ENCODE measurements around the gene ZRANB3.

ZRANB3 gene

DNA sequence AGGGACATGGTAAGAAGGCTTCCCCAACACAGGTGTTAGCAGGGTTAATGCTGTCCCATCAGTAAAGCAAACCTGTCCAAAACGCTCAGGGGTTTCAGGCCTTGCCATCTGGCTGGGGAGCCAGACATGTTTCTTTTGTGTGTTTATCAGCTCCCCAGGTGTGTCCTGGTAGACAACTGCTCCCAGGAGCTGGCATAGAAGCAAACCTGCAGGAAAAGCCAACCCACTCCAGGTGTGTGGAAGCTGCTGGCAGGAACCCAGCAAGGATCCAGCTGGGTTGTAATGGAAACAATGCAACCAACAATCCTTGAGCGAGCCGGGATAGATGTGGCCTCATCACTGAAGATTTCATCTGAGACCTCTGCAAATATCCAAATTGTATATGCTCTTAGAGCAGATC, 355.8 kb downstream of the ZRANB3 start:
- DNase-seq (ENCODE audit: low spot score): no peak

DNA sequence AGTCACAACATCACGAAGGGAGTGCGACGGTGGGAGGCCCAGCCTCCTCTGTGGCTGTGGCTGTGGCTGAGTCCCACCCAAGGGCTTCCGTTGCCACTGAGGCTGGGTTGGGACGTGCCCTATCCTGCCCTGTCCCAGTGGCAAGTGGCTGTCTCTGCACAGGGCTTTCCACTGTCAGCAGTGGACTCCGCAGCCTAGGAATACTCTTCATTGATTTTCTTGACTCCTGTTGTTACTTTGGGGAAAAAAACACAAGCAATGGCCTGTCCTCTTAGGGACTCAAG, 356.3 kb downstream of the ZRANB3 start:
- no peak for DNase-seq (ENCODE audit: low spot score)

DNA sequence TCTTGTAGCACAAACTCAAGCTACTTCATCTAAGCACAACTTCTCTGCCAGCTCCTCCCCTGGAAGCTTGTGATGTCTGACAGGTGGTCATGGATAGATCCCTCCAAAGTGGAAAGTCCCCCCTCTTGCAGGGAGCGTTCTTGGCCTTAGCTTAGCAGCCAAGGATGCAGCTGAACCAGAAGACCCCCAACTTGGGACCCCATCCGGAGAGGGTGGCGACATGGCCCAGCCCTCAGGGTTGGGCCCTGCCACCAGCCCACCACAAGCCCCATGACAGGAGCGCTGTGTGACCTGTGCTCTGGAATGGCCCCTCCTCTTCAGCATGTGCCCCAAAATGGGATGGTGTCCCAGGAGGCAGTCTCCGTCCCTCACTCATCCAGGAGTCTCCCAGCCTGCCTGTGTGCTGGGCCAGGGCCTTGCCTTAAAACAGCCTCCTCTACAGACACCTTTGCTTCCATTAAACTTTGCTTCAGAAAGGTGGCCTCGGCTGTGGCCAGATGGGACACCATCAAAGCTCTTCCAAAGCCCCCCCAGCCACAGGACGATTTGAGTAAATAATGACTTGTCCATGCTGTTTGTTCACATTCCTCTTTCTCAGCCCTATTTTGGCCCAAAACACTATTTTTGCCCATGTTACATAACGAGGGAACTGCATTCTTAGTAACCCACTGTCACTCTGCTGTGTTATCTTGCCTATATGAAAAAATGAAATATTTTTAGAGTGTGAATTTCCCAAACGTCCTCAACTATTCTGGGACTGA, 356.8 kb downstream of the ZRANB3 start:
- no peak for DNase-seq (ENCODE audit: low spot score)

GRCh38 chr2:135169900-135170753, 360.9 kb downstream of the ZRANB3 start:
- no peak for DNase-seq (ENCODE audit: low spot score)

DNA sequence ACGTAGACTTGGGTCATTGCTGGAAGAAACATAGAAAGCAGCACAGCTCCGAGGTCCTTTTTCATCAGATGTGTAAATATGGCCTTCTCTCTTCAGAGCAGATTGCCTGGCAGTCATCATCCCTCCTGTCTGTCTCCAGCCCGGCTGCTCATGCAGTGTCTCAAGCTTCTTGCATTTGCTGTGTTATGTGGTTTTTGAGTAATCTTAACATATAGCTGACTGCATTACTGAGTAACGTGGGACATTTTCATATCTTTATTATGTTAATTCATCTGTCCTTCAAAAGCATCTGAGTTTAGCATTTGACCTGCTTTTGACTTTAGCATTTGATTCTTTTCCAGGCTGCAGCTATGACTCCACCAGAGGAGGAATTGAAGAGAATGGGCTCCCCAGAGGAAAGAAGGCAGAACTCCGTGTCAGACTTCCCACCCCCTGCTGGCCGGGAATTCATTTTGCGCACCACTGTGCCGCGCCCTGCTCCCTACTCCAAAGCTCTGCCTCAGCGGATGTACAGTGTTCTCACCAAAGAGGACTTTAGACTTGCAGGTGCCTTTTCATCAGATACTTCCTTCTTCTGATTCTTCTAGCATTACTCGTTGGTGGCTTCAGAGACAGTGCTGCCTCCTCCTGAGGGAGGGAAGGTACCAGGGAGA, 362.7 kb downstream of the ZRANB3 start:
- no peak for DNase-seq (ENCODE audit: low spot score)

DNA sequence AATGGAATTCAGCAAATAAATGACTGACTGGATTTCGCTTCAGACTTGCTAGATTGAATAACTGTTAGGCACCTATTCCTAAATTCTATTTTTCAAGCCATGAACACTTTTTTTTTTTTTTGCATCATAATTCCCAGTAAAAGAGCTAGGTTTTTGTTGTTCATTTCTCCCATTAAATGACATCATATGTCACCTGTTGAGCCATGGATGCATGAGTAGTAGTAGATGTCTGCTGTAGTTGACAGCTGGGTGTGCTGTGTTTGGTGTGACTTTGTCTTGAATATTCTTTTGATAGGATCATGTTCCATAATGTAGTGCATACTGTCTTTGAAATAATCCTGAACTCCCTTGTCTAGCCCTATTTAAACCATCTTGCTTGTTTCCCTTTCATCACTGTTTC, 363.7 kb downstream of the ZRANB3 start:
- no peak for DNase-seq (ENCODE audit: low spot score)

DNA sequence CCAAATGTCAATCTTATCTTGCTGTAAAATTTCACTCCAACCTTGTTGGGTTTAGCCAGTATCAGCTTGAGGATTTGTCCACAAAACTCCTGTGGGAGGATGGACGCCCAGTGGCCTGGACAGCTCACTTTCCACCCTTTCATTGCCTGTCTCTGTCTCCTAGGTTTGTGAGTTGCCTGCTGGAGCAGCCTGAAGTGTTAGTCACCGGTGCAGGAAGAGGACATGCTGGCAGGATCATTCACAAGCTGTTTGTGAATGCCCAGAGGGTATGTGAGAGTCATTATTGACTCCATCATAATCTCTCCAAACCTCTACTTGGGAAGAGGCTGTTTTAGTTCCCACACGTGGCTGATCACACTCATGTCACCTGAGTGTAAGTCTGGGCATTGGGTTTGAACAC, 366.6 kb downstream of the ZRANB3 start:
- DNase-seq (ENCODE audit: low spot score): peak; percentile 54

DNA sequence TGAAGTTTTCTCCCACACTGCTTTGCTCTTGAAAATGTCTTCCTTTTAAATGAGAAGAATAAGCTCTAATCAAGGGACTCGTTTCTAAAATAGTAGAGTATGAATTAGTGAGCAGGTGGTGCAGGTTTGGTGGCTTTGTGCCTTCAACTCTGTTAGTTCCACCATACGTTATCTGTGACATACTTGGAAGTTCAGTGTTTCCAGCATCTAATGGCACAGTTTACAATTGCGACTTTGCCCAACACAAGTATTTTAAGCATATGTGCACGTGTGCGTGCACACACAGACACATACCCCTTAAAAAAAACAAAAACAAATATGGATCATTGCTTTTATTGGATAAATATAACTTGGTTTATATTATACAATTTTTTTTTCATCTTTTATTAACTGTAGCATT, 367.1 kb downstream of the ZRANB3 start:
- DNase-seq (ENCODE audit: low spot score): no peak

DNA sequence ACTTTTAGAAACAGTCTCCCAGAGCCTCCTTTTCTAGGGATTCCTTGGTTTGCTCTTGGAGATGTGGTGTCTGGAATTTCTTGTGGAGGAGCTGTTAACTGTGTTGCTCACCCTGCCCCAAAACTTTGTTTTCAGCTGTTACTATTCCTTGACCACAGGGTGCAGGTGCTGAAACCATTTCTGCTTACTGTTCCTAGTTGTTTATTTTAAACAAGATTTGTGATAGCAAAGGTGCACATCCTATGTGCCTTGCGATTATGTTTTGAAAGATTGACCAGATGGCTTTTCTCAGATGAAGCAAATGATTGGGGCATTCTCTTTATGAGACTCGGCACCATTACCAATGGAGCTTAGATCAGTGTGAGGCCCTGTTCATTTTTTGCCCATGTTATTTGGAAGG, 367.7 kb downstream of the ZRANB3 start:
- DNase-seq (ENCODE audit: low spot score): no peak

GRCh38 chr2:135162786-135163185, 368.2 kb downstream of the ZRANB3 start:
- DNase-seq (ENCODE audit: low spot score): no peak

- DNase-seq (ENCODE audit: low spot score): no peak
These were observed 368.6 kb downstream of the ZRANB3 start for GRCh38 chr2:135162377-135162776.

GRCh38 chr2:135159191-135159590, 371.8 kb downstream of the ZRANB3 start:
- no peak for DNase-seq (ENCODE audit: low spot score)

DNA sequence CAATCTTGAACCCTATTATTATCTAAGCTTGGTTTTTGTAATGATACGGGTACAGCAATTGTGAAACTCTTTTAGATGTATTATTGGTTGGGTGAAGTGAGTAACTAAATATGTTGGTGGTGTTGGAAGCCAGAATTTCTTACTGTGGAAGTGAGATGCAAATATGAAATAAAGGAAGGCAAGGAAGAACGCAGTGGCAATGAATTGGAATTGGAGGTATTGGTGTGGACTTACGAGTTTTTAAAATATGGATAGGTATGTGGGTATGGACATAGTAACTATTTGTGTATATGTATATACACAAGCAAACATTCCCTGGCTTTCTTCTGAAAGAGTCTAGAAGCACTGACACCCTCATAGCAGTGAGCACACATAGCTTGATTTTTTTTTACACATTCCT, 373.2 kb downstream of the ZRANB3 start:
- no peak for DNase-seq (ENCODE audit: low spot score)

DNA sequence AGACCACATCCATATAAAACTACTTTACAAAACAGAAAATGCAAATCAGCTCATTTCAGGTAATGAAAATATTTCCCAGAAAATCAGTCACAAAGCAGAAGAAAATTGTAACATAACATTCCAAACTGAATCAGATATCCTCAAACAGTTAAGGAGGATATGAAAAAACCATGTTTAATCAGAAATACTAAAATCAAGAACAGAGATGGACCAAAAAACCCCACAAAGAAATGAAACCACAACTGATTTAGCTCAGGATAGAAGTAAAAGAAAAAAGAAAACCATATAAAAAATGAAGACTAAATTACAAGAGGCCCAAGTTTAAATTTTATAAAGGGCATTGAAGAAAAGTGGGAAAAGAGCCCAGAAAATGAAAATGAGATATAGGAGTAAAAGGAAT, 376.1 kb downstream of the ZRANB3 start:
- DNase-seq (ENCODE audit: low spot score): no peak

- DNase-seq (ENCODE audit: low spot score): no peak
These were observed 378.7 kb downstream of the ZRANB3 start for GRCh38 chr2:135152361-135152760.

GRCh38 chr2:135151615-135152014, 379.4 kb downstream of the ZRANB3 start:
- no peak for DNase-seq (ENCODE audit: low spot score)

- DNase-seq (ENCODE audit: low spot score): no peak
These were observed 380.3 kb downstream of the ZRANB3 start for GRCh38 chr2:135150725-135151124.

- DNase-seq (ENCODE audit: low spot score): no peak
These were observed 381.8 kb downstream of the ZRANB3 start for GRCh38 chr2:135149251-135149650.

GRCh38 chr2:135144343-135144742, 386.7 kb downstream of the ZRANB3 start:
- no peak for DNase-seq (ENCODE audit: low spot score)

- no peak for DNase-seq (ENCODE audit: low spot score)
These were observed 388.7 kb downstream of the ZRANB3 start for GRCh38 chr2:135142323-135142722.

GRCh38 chr2:135140606-135141005, 390.4 kb downstream of the ZRANB3 start:
- no peak for DNase-seq (ENCODE audit: low spot score)

- peak; percentile 34 for DNase-seq (ENCODE audit: low spot score)
These were observed 398.7 kb downstream of the ZRANB3 start for GRCh38 chr2:135132314-135132713.

DNA sequence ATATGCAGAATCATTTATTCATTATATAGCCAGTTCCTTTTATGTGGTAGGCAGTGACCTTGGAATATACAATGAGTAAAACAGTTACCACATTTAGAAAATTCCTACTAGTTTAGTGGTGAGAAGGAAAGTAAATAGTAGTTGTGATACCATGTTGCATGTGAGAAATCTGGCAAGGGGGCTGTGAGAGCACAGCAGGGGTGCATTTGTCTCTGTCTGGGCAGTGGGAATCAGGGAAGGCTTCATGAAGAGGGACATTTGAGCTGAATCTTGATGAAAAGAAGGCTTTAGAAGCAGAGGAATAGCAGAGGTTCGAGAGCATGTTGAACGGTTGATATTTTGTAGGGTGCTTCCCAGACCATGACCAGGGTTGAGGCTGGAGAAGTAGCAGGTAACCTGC, 400.3 kb downstream of the ZRANB3 start:
- DNase-seq (ENCODE audit: low spot score): no peak

Data from GM03348 (cell line).